H9 (cell line): ENCODE measurements around the gene CYTIP. TPM values are rescaled to one million over a fixed set of nuclear protein-coding genes. Genes with fewer than 3 reads are reported as not detected.

Experiments used
- DNase-seq: peaks from one replicate; pipeline ENCODE4 v3.0.0-alpha.2; 2017
- H2AFZ ChIP-seq: one replicate; pipeline ENCODE4 v1.6.1; 2013; ENCODE audit warnings: mild to moderate bottlenecking, low read length, control low read depth, moderate library complexity
- H2AK5ac ChIP-seq: 2 replicates; pipeline ENCODE4 v1.6.1; 2013; ENCODE audit warnings: low read length, control low read depth, mixed read lengths; ENCODE audit not compliant: insufficient read length
- H2BK120ac ChIP-seq: one replicate; pipeline ENCODE4 v1.6.1; 2013; ENCODE audit warnings: low read depth, mild to moderate bottlenecking, low read length, control low read depth, inconsistent platforms; ENCODE audit not compliant: poor library complexity, severe bottlenecking
- H2BK12ac ChIP-seq: 2 replicates; pipeline ENCODE4 v1.6.1; 2013; ENCODE audit warnings: low read length, control low read depth, mixed read lengths, low read depth; ENCODE audit not compliant: insufficient read length
- H2BK15ac ChIP-seq: 2 replicates; pipeline ENCODE4 v1.6.1; 2013; ENCODE audit warnings: low read depth, low read length, control low read depth
- H2BK20ac ChIP-seq: one replicate; pipeline ENCODE4 v1.6.1; 2013; ENCODE audit warnings: low read depth, mild to moderate bottlenecking, low read length, control low read depth, inconsistent platforms; ENCODE audit not compliant: poor library complexity, severe bottlenecking
- H2BK5ac ChIP-seq: 2 replicates; pipeline ENCODE4 v1.6.1; 2013; ENCODE audit warnings: low read length, control low read depth, mixed read lengths; ENCODE audit not compliant: insufficient read length
- H3K14ac ChIP-seq: 2 replicates; pipeline ENCODE4 v1.6.1; 2013; ENCODE audit warnings: low read length, control low read depth; ENCODE audit not compliant: insufficient read depth
- H3K18ac ChIP-seq: 2 replicates; pipeline ENCODE4 v1.6.1; 2013; ENCODE audit warnings: low read depth, mild to moderate bottlenecking, mixed read lengths, low read length, control low read depth; ENCODE audit not compliant: insufficient read length
- H3K23ac ChIP-seq: 2 replicates; pipeline ENCODE4 v1.6.1; 2013; ENCODE audit warnings: low read length, control low read depth, mixed read lengths, low read depth; ENCODE audit not compliant: insufficient read length
- H3K23me2 ChIP-seq: 2 replicates; pipeline ENCODE4 v1.6.1; 2013; ENCODE audit warnings: low read depth, mild to moderate bottlenecking, mixed read lengths, low read length, control low read depth; ENCODE audit not compliant: insufficient read length, poor library complexity, severe bottlenecking
- H3K27ac ChIP-seq: 2 replicates; pipeline ENCODE4 v1.5.1; 2013; ENCODE audit warnings: low read length, control low read depth, mixed read lengths, low read depth; ENCODE audit not compliant: insufficient read length
- H3K27me3 ChIP-seq: 2 replicates; pipeline ENCODE4 v1.6.1; 2013; ENCODE audit warnings: low read length, control low read depth, inconsistent platforms; ENCODE audit not compliant: insufficient read depth
- H3K4ac ChIP-seq: 2 replicates; pipeline ENCODE4 v1.6.1; 2013; ENCODE audit warnings: low read depth, mild to moderate bottlenecking, control low read depth, inconsistent platforms, low read length, moderate library complexity
- H3K4me1 ChIP-seq: 2 replicates; pipeline ENCODE4 v1.6.1; 2013; ENCODE audit warnings: low read length, control low read depth, inconsistent platforms; ENCODE audit not compliant: insufficient read depth
- H3K4me2 ChIP-seq: 2 replicates; pipeline ENCODE4 v1.6.1; 2013; ENCODE audit warnings: low read length, control low read depth, mixed read lengths; ENCODE audit not compliant: insufficient read length, insufficient read depth
- H3K56ac ChIP-seq: 2 replicates; pipeline ENCODE4 v1.6.1; 2013; ENCODE audit warnings: low read depth, mild to moderate bottlenecking, mixed read lengths, low read length, control low read depth; ENCODE audit not compliant: insufficient read length
- H3K79me1 ChIP-seq: 2 replicates; pipeline ENCODE4 v1.6.1; 2013; ENCODE audit warnings: low read depth, mild to moderate bottlenecking, moderate library complexity, low read length, control low read depth, inconsistent platforms; ENCODE audit not compliant: insufficient read depth, poor library complexity, severe bottlenecking
- H3K79me2 ChIP-seq: 2 replicates; pipeline ENCODE4 v1.6.1; 2013; ENCODE audit warnings: low read length, control low read depth, inconsistent platforms; ENCODE audit not compliant: insufficient read depth
- H3K9ac ChIP-seq: 2 replicates; pipeline ENCODE4 v1.6.1; 2013; ENCODE audit warnings: low read length, control low read depth, mixed read lengths; ENCODE audit not compliant: insufficient read length; ENCODE audit errors: extremely low read depth
- H3K9me3 ChIP-seq: one replicate; pipeline ENCODE4 v1.6.1; 2013; ENCODE audit warnings: low read depth, low read length, inconsistent platforms; ENCODE audit not compliant: control insufficient read depth
- H3T11ph ChIP-seq: one replicate; pipeline ENCODE4 v1.6.1; 2013; ENCODE audit warnings: mild to moderate bottlenecking, low read length, control low read depth, inconsistent platforms
- H4K20me1 ChIP-seq: one replicate; pipeline ENCODE4 v1.6.1; 2013; ENCODE audit not compliant: control insufficient read depth, insufficient read length, insufficient read depth
- H4K5ac ChIP-seq: 2 replicates; pipeline ENCODE4 v1.6.1; 2013; ENCODE audit warnings: low read depth, mild to moderate bottlenecking, mixed read lengths, low read length, control low read depth; ENCODE audit not compliant: insufficient read length
- H4K8ac ChIP-seq: replicated peaks from 2 replicates; pipeline ENCODE4 v1.6.1; 2013; ENCODE audit warnings: low read length, control low read depth, mixed read lengths, low read depth; ENCODE audit not compliant: insufficient read length
- H4K91ac ChIP-seq: 2 replicates; pipeline ENCODE4 v1.6.1; 2013; ENCODE audit warnings: low read depth, mild to moderate bottlenecking, moderate library complexity, mixed read lengths, low read length, control low read depth; ENCODE audit not compliant: insufficient read length
- H3K27ac Mint-ChIP-seq, 3 experiments: 2 replicates in 2 of 3; 3 replicates in 1 of 3; pipeline ENCODE4 v1.8.0; 2020 to 2021; ENCODE audit warnings: mixed read lengths in 3 of 3, mild to moderate bottlenecking in 1 of 3, moderate library complexity in 1 of 3
- H3K27me3 Mint-ChIP-seq: 2 replicates; pipeline ENCODE4 v1.8.0; 2021; ENCODE audit warnings: low read depth, mild to moderate bottlenecking, moderate library complexity, mixed read lengths
- H3K36me3 Mint-ChIP-seq, 3 experiments: 2 replicates in 2 of 3; 3 replicates in 1 of 3; pipeline ENCODE4 v1.8.0; 2020 to 2021; ENCODE audit warnings: low read depth in 3 of 3, mixed read lengths in 3 of 3; ENCODE audit not compliant: insufficient read depth in 1 of 3
- H3K4me1 Mint-ChIP-seq, 2 experiments: 2 replicates each; pipeline ENCODE4 v1.8.0; 2020; ENCODE audit warnings: mixed read lengths in 2 of 2
- H3K4me3 Mint-ChIP-seq, 2 experiments: 2 replicates in 1 of 2; 3 replicates in 1 of 2; pipeline ENCODE4 v1.8.0; 2020 to 2021; ENCODE audit warnings: mild to moderate bottlenecking in 2 of 2, mixed read lengths in 2 of 2, moderate library complexity in 1 of 2
- H3K9me3 Mint-ChIP-seq, 2 experiments: 2 replicates in 1 of 2; 3 replicates in 1 of 2; pipeline ENCODE4 v1.8.0; 2020; ENCODE audit warnings: mild to moderate bottlenecking in 2 of 2, mixed read lengths in 2 of 2, moderate library complexity in 1 of 2
- WGBS: extraction: QIAGEN DNeasy Blood & Tissue Kit; methylation state at CpG from one replicate; pipeline ENCODE4 v1.1.7; 2013; ENCODE audit warnings: missing lambda C conversion rate, low lambda C conversion rate, mixed read lengths; ENCODE audit not compliant: insufficient read length; ENCODE audit errors: extremely low coverage; 5-methylcytosine and 5-hydroxymethylcytosine counted together
- total RNA-seq: library from RNA; stranded (reverse); gene quantifications from 2 replicates; pipeline ENCODE4 v1.2.1, GENCODE V29; 2021
- TF ChIP-seq, protein P1 (sequence below): fragments of 200-600 bp; sonication (generic); conservative IDR thresholded peaks from 3 replicates; pipeline ENCODE4 v1.8.0; 2021; ENCODE audit warnings: antibody characterized with exemption, mild to moderate bottlenecking

The CYTIP gene
- total RNA-seq, 1 experiment from 2014 or later = 0.28 TPM

DNA sequence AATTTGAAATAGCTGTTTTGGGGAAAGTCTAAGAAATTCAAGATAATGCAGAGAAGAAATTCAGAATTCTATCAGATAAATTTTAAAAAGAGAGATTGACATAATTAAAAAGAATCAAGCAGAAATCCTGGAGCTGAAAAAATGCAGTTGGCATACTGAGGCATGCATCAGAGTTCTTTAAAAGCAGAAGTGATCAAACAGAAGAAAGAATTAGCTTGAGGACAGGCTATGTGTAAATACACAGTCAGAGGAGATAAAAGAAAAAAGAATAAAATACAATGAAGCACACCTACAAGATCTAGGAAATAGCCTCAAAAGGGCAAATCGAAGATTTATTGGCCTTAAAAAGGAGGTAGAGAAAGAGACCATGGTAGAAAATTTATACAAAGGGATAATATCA is 57.1 kb downstream of the CYTIP start:
- Histone ChIP-seq H3K9me3 (no peaks in the 10 kb centered on the region), H3K4me2 (no peak overlapping the region), H3K27ac (no peak overlapping the region), H3K79me2 (no peaks in the 10 kb centered on the region), H3K79me1 (no peaks in the 10 kb centered on the region), H3K27me3 (no peaks in the 10 kb centered on the region), H2AFZ (no peak overlapping the region), H2BK20ac (no peak overlapping the region), H3K18ac (no peak overlapping the region), H3K4ac (no peak overlapping the region), H3K23me2 (no peaks in the 10 kb centered on the region), H3K56ac (no peak overlapping the region), H2AK5ac (no peak overlapping the region), H2BK120ac (no peak overlapping the region), H2BK5ac (no peak overlapping the region), H4K8ac (no peak overlapping the region), H2BK15ac (no peak overlapping the region), H4K91ac (no peak overlapping the region), H4K20me1 (no peaks in the 10 kb centered on the region), H3K23ac (no peak overlapping the region), H3T11ph (no peak overlapping the region), H4K5ac (no peak overlapping the region), H2BK12ac (no peak overlapping the region), H3K14ac (no peak overlapping the region), H3K9ac (no peak overlapping the region), H3K4me1 (no peaks in the 10 kb centered on the region)
- no CpG with 5 or more reads among the region's 1 CpG for WGBS
- Mint-ChIP-seq H3K9me3 (peaks cover 2 to 3% of the 10 kb centered on the region in 2 experiments; a peak in 1 of 5 replicates), H3K27me3 (no peaks in the 10 kb centered on the region), H3K36me3 (no peaks in the 10 kb centered on the region), H3K4me3 (no peak overlapping the region), H3K27ac (no peak overlapping the region), H3K4me1 (no peaks in the 10 kb centered on the region)
- TF ChIP-seq, protein P1, sequence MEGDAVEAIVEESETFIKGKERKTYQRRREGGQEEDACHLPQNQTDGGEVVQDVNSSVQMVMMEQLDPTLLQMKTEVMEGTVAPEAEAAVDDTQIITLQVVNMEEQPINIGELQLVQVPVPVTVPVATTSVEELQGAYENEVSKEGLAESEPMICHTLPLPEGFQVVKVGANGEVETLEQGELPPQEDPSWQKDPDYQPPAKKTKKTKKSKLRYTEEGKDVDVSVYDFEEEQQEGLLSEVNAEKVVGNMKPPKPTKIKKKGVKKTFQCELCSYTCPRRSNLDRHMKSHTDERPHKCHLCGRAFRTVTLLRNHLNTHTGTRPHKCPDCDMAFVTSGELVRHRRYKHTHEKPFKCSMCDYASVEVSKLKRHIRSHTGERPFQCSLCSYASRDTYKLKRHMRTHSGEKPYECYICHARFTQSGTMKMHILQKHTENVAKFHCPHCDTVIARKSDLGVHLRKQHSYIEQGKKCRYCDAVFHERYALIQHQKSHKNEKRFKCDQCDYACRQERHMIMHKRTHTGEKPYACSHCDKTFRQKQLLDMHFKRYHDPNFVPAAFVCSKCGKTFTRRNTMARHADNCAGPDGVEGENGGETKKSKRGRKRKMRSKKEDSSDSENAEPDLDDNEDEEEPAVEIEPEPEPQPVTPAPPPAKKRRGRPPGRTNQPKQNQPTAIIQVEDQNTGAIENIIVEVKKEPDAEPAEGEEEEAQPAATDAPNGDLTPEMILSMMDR = no peak
- no peak for DNase-seq
